GM21515 (cell line): ENCODE data around the gene ADAMTS16.

Source experiments
- ATAC-seq: cut with Tn5 transposase; IDR thresholded peaks from one replicate; pipeline ENCODE4 v1.9.1; 2021; ENCODE audit not compliant: unreplicated experiment

The ADAMTS16 gene

DNA sequence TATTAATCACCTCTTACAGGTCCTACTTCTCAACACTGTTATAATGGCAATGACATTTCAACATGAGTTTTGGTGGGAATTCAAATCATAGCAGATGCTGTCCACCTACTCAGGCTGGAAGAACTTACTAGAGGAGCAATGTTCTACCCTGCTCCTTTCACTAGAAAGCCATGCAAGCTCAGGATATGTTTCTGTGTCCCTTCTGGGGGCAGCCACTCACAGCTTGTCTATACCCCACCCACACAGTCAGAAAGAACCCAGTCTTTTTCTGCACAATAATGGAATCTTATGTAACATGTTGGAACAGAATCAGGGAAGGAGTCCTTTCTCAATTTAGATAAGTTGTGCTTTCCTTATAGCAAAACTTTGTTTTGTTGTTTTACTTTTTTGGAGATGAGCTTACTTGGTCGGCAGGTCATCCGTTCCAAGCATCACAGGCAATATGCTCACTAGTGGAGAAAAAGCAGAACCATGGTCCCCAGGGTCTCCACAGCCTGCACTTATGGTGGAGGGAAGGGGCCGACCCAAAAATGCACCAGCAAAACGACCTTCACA, 229.0 kb downstream of the ADAMTS16 start:
- no peak for ATAC-seq
